ENCODE measurements around the gene NUP214. TPM values are rescaled to one million over a fixed set of nuclear protein-coding genes. Genes with fewer than 3 reads are reported as not detected.

NUP214 gene
- total RNA-seq, 2 donors from 2014 or later, result 43.9 to 115 TPM

GRCh38 chr9:131092548-131093440 is 32.6 kb upstream of the NUP214 start:
- intact Hi-C loops (cut with DNase I), result no loop called here
- H3K36me3 ChIP-seq, result no peaks in the 10 kb centered on the region
- WGBS, result 73% methylated on average over 24 of the region's 24 CpGs

GRCh38 chr9:131094015-131094414 is 31.4 kb upstream of the NUP214 start:
- no peaks in the 10 kb centered on the region for H3K36me3 ChIP-seq
- no peak overlapping the region for H3K27ac ChIP-seq
- intact Hi-C loops (cut with DNase I), result no loop called here
- H3K4me1 ChIP-seq (replicated peaks), result peaks cover 2% of the 10 kb centered on the region
- no peaks in the 10 kb centered on the region for H3K9me3 ChIP-seq
- no peaks in the 10 kb centered on the region for H3K27me3 ChIP-seq (replicated peaks; ENCODE audit: insufficient read depth)
- no peak for DNase-seq (ENCODE audit: low spot score)
- TF ChIP-seq, protein P1, sequence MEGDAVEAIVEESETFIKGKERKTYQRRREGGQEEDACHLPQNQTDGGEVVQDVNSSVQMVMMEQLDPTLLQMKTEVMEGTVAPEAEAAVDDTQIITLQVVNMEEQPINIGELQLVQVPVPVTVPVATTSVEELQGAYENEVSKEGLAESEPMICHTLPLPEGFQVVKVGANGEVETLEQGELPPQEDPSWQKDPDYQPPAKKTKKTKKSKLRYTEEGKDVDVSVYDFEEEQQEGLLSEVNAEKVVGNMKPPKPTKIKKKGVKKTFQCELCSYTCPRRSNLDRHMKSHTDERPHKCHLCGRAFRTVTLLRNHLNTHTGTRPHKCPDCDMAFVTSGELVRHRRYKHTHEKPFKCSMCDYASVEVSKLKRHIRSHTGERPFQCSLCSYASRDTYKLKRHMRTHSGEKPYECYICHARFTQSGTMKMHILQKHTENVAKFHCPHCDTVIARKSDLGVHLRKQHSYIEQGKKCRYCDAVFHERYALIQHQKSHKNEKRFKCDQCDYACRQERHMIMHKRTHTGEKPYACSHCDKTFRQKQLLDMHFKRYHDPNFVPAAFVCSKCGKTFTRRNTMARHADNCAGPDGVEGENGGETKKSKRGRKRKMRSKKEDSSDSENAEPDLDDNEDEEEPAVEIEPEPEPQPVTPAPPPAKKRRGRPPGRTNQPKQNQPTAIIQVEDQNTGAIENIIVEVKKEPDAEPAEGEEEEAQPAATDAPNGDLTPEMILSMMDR (IDR thresholded peaks at IDR 0.05), result no peak
- TF ChIP-seq POLR2A (IDR thresholded peaks at IDR 0.05), result no peak
- TF ChIP-seq POLR2AphosphoS5 (IDR thresholded peaks at IDR 0.05), result no peak
- 80% methylated on average over 5 of the region's 5 CpGs for WGBS
- no peak overlapping the region for H3K4me3 ChIP-seq

More at GRCh38 chr9:131092548-131093440, 32.6 kb upstream of the NUP214 start:
- no peaks in the 10 kb centered on the region for H3K27me3 ChIP-seq (replicated peaks; ENCODE audit: insufficient read depth)
- H3K4me3 ChIP-seq, result no peak overlapping the region
- no peak overlapping the region for H3K27ac ChIP-seq
- no peaks in the 10 kb centered on the region for H3K9me3 ChIP-seq
- no peak for DNase-seq (ENCODE audit: low spot score)
- H3K4me1 ChIP-seq (replicated peaks), result peaks cover 2% of the 10 kb centered on the region
- TF ChIP-seq POLR2AphosphoS5 (IDR thresholded peaks at IDR 0.05), result no peak
- TF ChIP-seq, protein P1 (IDR thresholded peaks at IDR 0.05), result no peak

DNA sequence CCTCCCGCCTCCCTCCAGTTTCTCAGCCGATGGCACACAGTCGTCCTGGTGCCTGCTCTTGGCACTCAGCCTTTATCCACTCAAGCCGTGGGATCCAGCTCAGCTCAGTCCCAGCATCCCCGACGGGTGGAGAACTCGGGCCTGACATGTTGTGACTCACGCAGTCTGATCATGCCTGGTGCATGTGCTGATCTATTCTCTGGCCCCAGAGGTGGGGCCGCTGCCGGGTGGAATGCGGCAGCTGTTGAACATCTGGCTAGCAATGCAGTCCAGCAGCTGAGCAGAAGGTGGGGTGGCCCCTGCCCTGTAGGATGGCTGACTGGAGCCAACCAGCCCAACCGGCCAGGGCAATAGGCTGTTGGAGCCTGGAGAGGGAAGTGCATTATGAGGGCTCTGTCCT is 30.8 kb upstream of the NUP214 start:
- 30% methylated on average over 12 of the region's 12 CpGs for WGBS
- DNase-seq (ENCODE audit: low spot score), result no peak
- intact Hi-C loops (cut with DNase I), result no loop called here
- Histone ChIP-seq H3K9me3 (no peaks in the 10 kb centered on the region), H3K36me3 (no peaks in the 10 kb centered on the region), H3K27ac (no peak overlapping the region), H3K27me3 (replicated peaks; ENCODE audit: insufficient read depth) (no peaks in the 10 kb centered on the region), H3K4me1 (replicated peaks) (peaks cover 2% of the 10 kb centered on the region), H3K4me3 (no peak overlapping the region)
- TF ChIP-seq, protein P1 (IDR thresholded peaks at IDR 0.05), result no peak
- TF ChIP-seq POLR2AphosphoS5 (IDR thresholded peaks at IDR 0.05) (no peak), POLR2A (IDR thresholded peaks at IDR 0.05) (no peak)

- TF ChIP-seq POLR2A (IDR thresholded peaks at IDR 0.05) (no peak), POLR2AphosphoS5 (IDR thresholded peaks at IDR 0.05) (no peak)
- TF ChIP-seq, protein P1 (IDR thresholded peaks at IDR 0.05), result no peak
- Histone ChIP-seq H3K27ac (no peak overlapping the region), H3K36me3 (no peaks in the 10 kb centered on the region), H3K4me3 (peak overlapping the region; percentile 36 to 52), H3K9me3 (no peaks in the 10 kb centered on the region), H3K4me1 (replicated peaks) (peaks cover 2% of the 10 kb centered on the region), H3K27me3 (replicated peaks; ENCODE audit: insufficient read depth) (no peaks in the 10 kb centered on the region)
- WGBS, result 32% methylated on average over 16 of the region's 16 CpGs
- intact Hi-C loops (cut with DNase I), result no loop called here
- no peak for DNase-seq (ENCODE audit: low spot score)
These were observed 29.6 kb upstream of the NUP214 start for GRCh38 chr9:131095666-131096268.

All from prostate gland (tissue), 2 donors.